Measurements from ENCODE around the gene CORIN.

GRCh38 chr4:47642191-47642830 is 195.6 kb downstream of the CORIN start:
- TF ChIP-seq, protein P1, sequence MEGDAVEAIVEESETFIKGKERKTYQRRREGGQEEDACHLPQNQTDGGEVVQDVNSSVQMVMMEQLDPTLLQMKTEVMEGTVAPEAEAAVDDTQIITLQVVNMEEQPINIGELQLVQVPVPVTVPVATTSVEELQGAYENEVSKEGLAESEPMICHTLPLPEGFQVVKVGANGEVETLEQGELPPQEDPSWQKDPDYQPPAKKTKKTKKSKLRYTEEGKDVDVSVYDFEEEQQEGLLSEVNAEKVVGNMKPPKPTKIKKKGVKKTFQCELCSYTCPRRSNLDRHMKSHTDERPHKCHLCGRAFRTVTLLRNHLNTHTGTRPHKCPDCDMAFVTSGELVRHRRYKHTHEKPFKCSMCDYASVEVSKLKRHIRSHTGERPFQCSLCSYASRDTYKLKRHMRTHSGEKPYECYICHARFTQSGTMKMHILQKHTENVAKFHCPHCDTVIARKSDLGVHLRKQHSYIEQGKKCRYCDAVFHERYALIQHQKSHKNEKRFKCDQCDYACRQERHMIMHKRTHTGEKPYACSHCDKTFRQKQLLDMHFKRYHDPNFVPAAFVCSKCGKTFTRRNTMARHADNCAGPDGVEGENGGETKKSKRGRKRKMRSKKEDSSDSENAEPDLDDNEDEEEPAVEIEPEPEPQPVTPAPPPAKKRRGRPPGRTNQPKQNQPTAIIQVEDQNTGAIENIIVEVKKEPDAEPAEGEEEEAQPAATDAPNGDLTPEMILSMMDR (IDR thresholded peaks at IDR 0.05), result no peak
- TF ChIP-seq POLR2A (IDR thresholded peaks at IDR 0.05), result no peak

Measured in breast epithelium (tissue), 3 donors.